ENCODE data around the gene CALML4. TPM values are rescaled to one million over a fixed set of nuclear protein-coding genes. Genes with fewer than 3 reads are reported as not detected.

Gene CALML4
- total RNA-seq, 1 experiment from 2014 or later = 12.6 TPM

- intact Hi-C loops (cut with micrococcal nuclease; ENCODE audit: unreplicated experiment) = no loop called here
- TF ChIP-seq CTCF (conservative IDR thresholded peaks at IDR 0.05) (no peak), EZH2 (IDR thresholded peaks at IDR 0.05; ENCODE audit: low read depth) (no peak)
- Histone ChIP-seq H2AFZ (no peak overlapping the region), H3K36me3 (ENCODE audit: low read depth) (no peaks in the 10 kb centered on the region), H3K9me2 (ENCODE audit: insufficient read depth) (no peaks in the 10 kb centered on the region), H3F3A (ENCODE audit: insufficient read depth, low read depth) (no peaks in the 10 kb centered on the region), H3K79me2 (ENCODE audit: low read depth) (peaks cover 17% of the 10 kb centered on the region), H3K9me3 (ENCODE audit: insufficient read depth, low read depth) (no peaks in the 10 kb centered on the region), H3K27me3 (ENCODE audit: insufficient read depth, low read depth) (no peaks in the 10 kb centered on the region), H3K27ac (no peak overlapping the region), H4K20me1 (ENCODE audit: insufficient read depth) (no peaks in the 10 kb centered on the region), H3K4me3 (no peak overlapping the region), H3K4me1 (replicated peaks; ENCODE audit: insufficient read depth) (peaks cover 15% of the 10 kb centered on the region; the same call in 1 of the 2 replicates), H3K4me2 (no peak overlapping the region)
- DNase-seq = no peak
- ChIA-PET CTCF (interaction anchor here (0.7 kb wide), 1 partner anchor 74 kb away, joined by 3 read pairs; no protein-coding TSS in a partner anchor), POLR2A (ENCODE audit: unreplicated experiment) (no interaction called here)
- no TSS peak for BruUV-seq (replicated peaks)
Measured at GRCh38 chr15:68232449-68232848, 27.3 kb upstream of the CALML4 start.

GRCh38 chr15:68231102-68231818, 26.1 kb upstream of the CALML4 start:
- Histone ChIP-seq H4K20me1 (ENCODE audit: insufficient read depth) (no peaks in the 10 kb centered on the region), H3K9me2 (ENCODE audit: insufficient read depth) (no peaks in the 10 kb centered on the region), H3K9me3 (ENCODE audit: insufficient read depth, low read depth) (no peaks in the 10 kb centered on the region), H3K4me3 (no peak overlapping the region), H3K4me1 (replicated peaks; ENCODE audit: insufficient read depth) (peaks cover 15% of the 10 kb centered on the region; the same call in 1 of the 2 replicates), H3K36me3 (ENCODE audit: low read depth) (no peaks in the 10 kb centered on the region), H3K27ac (no peak overlapping the region), H3K27me3 (ENCODE audit: insufficient read depth, low read depth) (no peaks in the 10 kb centered on the region), H3K4me2 (no peak overlapping the region), H2AFZ (no peak overlapping the region), H3F3A (ENCODE audit: insufficient read depth, low read depth) (no peaks in the 10 kb centered on the region), H3K79me2 (ENCODE audit: low read depth) (peaks cover 27% of the 10 kb centered on the region)
- intact Hi-C loops (cut with micrococcal nuclease; ENCODE audit: unreplicated experiment) = no loop called here
- ChIA-PET POLR2A (ENCODE audit: unreplicated experiment) (interaction anchor here (0.7 to 0.9 kb wide), 2 partner anchors 21 to 178 kb away, joined by 3 to 6 read pairs; no protein-coding TSS in a partner anchor), CTCF (no interaction called here)
- TF ChIP-seq EZH2 (IDR thresholded peaks at IDR 0.05; ENCODE audit: low read depth) = no peak
- no peak for TF ChIP-seq CTCF (conservative IDR thresholded peaks at IDR 0.05)
- DNase-seq = no peak
- no TSS peak for BruUV-seq (replicated peaks)

- TSS peak; percentile 71 for BruUV-seq (replicated peaks)
- TF ChIP-seq CTCF (conservative IDR thresholded peaks at IDR 0.05) = no peak
- no peak for TF ChIP-seq EZH2 (IDR thresholded peaks at IDR 0.05; ENCODE audit: low read depth)
- no peak for DNase-seq
- no peaks in the 10 kb centered on the region for H4K20me1 ChIP-seq (ENCODE audit: insufficient read depth)
- no peaks in the 10 kb centered on the region for H3K27me3 ChIP-seq (ENCODE audit: insufficient read depth, low read depth)
- peak overlapping the region; percentile 93 for H3K4me2 ChIP-seq
- CTCF ChIA-PET = no interaction called here
- peak overlapping the region; percentile 92 for H2AFZ ChIP-seq
- no peaks in the 10 kb centered on the region for H3K9me3 ChIP-seq (ENCODE audit: insufficient read depth, low read depth)
- H3K4me3 ChIP-seq = peak overlapping the region; percentile 90
- POLR2A ChIA-PET (ENCODE audit: unreplicated experiment) = interaction anchor here (0.5 kb wide), 1 partner anchor 69 kb away, joined by 4 read pairs; no protein-coding TSS in a partner anchor
- intact Hi-C loops (cut with micrococcal nuclease; ENCODE audit: unreplicated experiment) = no loop called here
- H3K79me2 ChIP-seq (ENCODE audit: low read depth) = peaks cover 34% of the 10 kb centered on the region
- H3K4me1 ChIP-seq (replicated peaks; ENCODE audit: insufficient read depth) = peaks cover 15% of the 10 kb centered on the region; the same call in 1 of the 2 replicates
- H3F3A ChIP-seq (ENCODE audit: insufficient read depth, low read depth) = no peaks in the 10 kb centered on the region
- H3K9me2 ChIP-seq (ENCODE audit: insufficient read depth) = no peaks in the 10 kb centered on the region
- no peaks in the 10 kb centered on the region for H3K36me3 ChIP-seq (ENCODE audit: low read depth)
- no peak overlapping the region for H3K27ac ChIP-seq
Measured at GRCh38 chr15:68230157-68231100, 25.3 kb upstream of the CALML4 start.
